RPMI7951 (cell line): ENCODE results near the gene TM6SF1. TPM values are rescaled to one million over a fixed set of nuclear protein-coding genes. Genes with fewer than 3 reads are reported as not detected.
"Not testable (repeated sequence)": the region's sequence is repeated elsewhere in the genome, so short reads cannot be mapped to it uniquely, and the experiment has no call there.

Source experiments
- DNase-seq: peaks from one replicate; pipeline ENCODE4 v3.0.0-alpha.2; 2012; ENCODE audit warnings: low read depth
- total RNA-seq: library from RNA; depleted of rRNA; stranded (reverse); fragments of >200 nt; shearing (Covaris generic); gene quantifications from 2 replicates; pipeline ENCODE4 v1.2.3, GENCODE V29; 2014; rRNA removed

TM6SF1 gene
- 0.10 TPM in 1 of 2 replicates, not detected in the other for total RNA-seq

GRCh38 chr15:83106994-83107840 is at the start of gene TM6SF1:
Gene TM6SF1, plus strand, starts transcription at chr15:83107645. Its CDS starts 36 bp downstream, at chr15:83107681.
- no peak for DNase-seq

DNA sequence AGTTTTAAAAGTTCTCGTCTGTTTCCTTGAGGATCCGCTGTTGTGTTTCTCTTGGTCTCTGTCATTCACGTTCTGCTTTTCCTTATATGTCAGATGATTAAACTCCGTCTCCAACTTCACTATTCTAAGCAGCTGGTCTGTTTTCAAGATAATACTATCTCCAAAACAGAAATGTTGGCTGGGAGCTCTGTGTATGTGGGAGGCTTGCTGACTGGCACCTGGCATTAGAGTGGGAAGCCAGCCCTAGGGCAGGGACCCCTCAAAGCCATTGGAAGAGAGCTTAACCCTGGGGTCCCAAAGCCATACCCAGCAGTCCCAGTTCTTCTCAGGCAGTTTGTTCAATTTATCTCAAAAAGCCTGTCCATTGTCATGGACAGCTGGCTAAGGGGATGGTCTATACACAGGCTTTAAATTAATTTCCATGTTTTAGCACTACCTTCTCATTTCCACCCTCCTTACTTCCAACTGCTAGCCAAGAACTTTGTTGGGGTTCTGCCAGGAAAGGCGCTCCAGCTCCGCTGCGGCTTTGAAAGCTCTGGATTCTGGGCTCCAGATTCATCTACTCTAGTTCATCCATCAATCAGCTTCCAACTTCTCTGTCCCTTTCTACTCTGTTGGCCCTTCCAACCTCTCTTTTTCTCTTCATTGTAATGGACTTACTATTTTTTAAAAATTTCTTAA is 49.6 kb upstream of the TM6SF1 start:
- DNase-seq: no peak

DNA sequence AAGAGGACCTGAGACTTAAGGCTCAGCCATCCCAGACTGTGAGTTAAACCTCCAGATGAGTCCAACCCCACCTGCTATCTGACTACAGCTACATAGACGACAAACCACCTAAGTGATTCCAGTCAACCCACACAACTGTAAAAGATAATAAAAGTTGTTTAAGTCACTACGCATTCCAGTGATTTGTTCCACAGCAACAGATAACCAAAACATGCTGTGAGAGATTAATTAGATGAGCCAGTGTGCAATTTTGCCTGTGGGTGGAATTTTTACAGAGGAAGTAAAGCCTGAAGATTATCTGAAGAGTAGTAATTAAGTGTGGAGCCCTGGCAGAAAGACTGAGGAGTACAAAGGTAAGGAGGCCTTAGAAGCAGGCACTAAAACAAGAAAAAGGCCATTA is 45.8 kb upstream of the TM6SF1 start:
- peak; percentile 65 for DNase-seq

DNA sequence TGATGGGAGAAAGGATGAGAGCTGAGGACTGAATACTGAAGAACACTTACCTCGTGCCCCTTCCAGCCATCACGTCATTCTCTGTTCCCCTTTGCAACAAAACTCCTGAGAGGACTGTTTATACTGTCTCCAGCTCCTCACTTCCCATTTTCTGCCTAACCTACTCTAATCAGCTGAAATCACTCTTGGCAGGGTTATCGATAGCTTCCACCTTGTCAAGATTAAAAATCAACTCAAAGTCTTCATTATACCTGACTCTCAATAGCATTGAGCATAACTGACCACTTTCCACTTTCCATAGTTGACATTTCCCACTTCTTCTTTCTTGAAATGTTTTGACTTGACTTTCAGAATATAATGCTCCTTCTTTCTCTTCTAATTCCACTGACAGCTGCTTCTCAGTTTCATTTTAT is 44.7 kb upstream of the TM6SF1 start:
- DNase-seq: no peak

GRCh38 chr15:83063551-83063950 is 43.9 kb upstream of the TM6SF1 start:
- DNase-seq: no peak

DNA sequence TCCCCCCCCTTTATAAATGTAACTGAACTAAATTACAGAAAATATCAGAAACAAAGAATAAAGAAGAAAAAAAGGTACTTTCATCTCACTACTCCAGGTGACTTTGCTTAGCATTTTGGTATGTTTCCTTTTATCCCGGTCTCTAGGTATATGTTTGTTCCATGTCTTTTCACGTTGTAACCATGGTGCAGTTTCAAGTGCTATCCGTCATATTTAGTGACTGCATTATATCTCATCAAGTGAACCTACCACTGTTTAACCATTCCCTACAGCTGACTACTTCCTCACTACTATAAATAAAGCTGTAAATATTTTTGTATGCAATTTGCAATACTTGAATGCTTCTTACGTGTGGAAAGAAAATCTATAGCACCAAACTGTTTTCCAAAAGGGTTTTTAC is 42.6 kb upstream of the TM6SF1 start:
- peak; percentile 24 for DNase-seq

DNA sequence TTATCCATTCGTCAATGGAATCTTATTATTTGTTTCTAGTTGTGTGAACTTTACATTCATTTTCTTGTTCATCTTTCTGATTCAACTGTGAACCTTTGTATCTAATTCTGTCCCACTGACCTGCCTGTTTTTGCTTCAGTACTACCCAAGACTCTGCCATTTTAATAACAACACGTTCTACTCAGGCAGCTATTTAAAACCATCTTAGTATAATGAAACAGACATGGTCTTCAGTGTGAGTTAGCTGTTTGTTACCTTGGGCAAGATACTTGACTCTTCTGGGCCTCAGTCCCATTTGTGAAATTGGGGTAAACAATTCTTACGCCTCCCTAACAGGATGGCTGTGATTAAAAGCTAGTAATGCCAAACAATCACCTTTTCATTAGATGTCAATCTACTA is 42.0 kb upstream of the TM6SF1 start:
- DNase-seq: no peak

GRCh38 chr15:83066034-83066733 is 41.3 kb upstream of the TM6SF1 start:
- DNase-seq: no peak

GRCh38 chr15:83066734-83067637 is 40.5 kb upstream of the TM6SF1 start, which contains the start of gene BTBD1:
Gene BTBD1, minus strand, starts transcription at chr15:83067252. Its CDS starts 101 bp downstream, at chr15:83067151.
- DNase-seq: peak; percentile 98

DNA sequence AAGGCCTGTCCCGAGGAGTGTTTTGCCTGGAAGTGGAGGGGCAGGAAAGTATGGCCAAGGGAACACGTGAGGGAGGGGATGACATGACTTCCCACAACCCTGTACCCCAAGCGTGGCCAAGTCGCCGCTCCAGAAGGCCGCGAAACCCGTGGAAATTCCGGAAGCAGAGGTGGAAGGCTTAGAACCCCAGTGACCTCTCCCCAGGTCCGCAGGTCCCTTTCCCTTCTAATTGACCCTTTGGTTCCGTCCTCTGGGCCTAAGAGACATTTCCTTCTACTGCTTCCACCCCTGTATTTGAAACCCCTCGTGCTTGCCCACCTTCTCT is 39.8 kb upstream of the TM6SF1 start:
- no peak for DNase-seq

DNA sequence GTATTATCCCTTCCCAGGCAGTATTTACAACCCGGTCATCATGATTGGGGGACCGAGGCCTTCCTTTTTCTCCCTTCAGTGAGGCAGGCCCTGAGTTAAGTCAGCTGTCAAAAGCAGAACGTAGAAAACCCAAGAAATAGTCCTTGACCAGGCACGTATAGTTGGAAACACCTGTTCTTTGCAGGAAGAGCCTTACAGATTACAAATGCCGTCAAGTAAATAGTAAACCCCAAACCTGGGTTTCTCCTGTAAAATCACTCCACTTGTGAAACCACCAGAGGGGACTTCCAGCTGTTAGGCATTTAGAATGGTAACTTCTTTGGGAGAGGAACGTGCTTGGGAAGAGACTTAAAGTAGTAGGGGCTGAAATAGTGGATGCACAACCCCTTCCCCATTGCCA is 39.4 kb upstream of the TM6SF1 start:
- DNase-seq: no peak

GRCh38 chr15:83069211-83069642 is 38.2 kb upstream of the TM6SF1 start:
- peak; percentile 57 for DNase-seq

GRCh38 chr15:83077491-83078230 is 29.8 kb upstream of the TM6SF1 start:
- no peak for DNase-seq

DNA sequence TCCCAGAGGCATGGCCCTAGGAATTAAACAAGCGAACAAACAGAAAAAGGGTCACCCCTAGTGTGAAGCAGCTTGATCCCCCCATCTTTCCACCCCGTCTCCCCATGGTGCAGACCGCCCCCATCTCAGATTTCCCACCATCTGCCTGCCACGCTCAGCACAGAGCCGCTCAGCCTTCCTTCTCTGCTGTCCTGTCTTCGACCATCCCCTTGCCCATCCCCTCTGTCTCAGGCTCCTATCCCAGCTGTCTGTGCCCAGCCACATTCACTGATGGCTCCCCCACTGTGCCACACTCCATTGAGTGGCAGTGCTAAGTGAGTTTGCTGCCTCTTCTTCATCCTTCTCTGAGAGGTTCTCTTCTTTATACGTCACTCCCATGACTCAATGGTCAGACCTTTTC is 28.7 kb upstream of the TM6SF1 start:
- no peak for DNase-seq

- DNase-seq: no peak
Observed at GRCh38 chr15:83081256-83082014, 26.0 kb upstream of the TM6SF1 start.

GRCh38 chr15:83082730-83083386 is 24.6 kb upstream of the TM6SF1 start:
- no peak for DNase-seq

- DNase-seq: not testable (repeated sequence)
Observed at GRCh38 chr15:83085461-83085860, 22.0 kb upstream of the TM6SF1 start.

- not testable (repeated sequence) for DNase-seq
Observed at GRCh38 chr15:83085864-83086552, 21.4 kb upstream of the TM6SF1 start.

GRCh38 chr15:83087576-83087975 is 19.9 kb upstream of the TM6SF1 start:
- no peak for DNase-seq
